A549 (cell line): Measurements from ENCODE around the gene TMEM271. TPM values are rescaled to one million over a fixed set of nuclear protein-coding genes. Genes with fewer than 3 reads are reported as not detected.

Experiments used
- ATAC-seq, 2 experiments: fragments of 200-7000 bp in 1 of 2; fragments of >200 bp in 1 of 2; cut with Nextera tagmentation in 1 of 2; cut with Tn5 transposase in 1 of 2; 3 replicates each; pipeline versions ENCODE4 v1.8.0 to v1.9.1; 2018 to 2020; ENCODE audit warnings: mild to moderate bottlenecking in 1 of 2, moderate library complexity in 1 of 2
- CTCF ChIA-PET: fragments of 300-600 bp; sonication (Branson Sonifier 250); formaldehyde crosslinking; extraction: SDS; loops from one replicate; lab custom pipeline; 2021; ENCODE audit warnings: antibody characterized with exemption, inconsistent platforms; lab: Yijun Ruan, JAX
- POLR2A ChIA-PET: fragments of 350-600 bp; formaldehyde crosslinking; extraction: SDS; loops from one replicate; lab custom pipeline; 2021; ENCODE audit warnings: antibody characterized with exemption, inconsistent platforms; lab: Yijun Ruan, JAX
- DNase-seq, 2 experiments: peaks; one replicate each; pipeline versions ENCODE4 v3.0.0 to v3.0.0-alpha.2; 2011 to 2016; ENCODE audit warnings: low read depth in 1 of 2, low spot score in 1 of 2
- FAIRE-seq: peaks from 2 replicates; lab custom pipeline; 2011; peaks lifted over from hg19 to GRCh38; lab: Jason Lieb, UNC
- H3K27ac ChIP-seq, 2 experiments: fragments of >200 bp; sonication (Bioruptor Twin); formaldehyde crosslinking; 3 replicates each; pipeline ENCODE4 v1.5.1; 2016 to 2017
- H3K4me1 ChIP-seq: fragments of >200 bp; sonication (Bioruptor Twin); formaldehyde crosslinking; 3 replicates; pipeline ENCODE4 v1.6.1; 2016
- H3K4me2 ChIP-seq: fragments of >200 bp; sonication (Bioruptor Twin); formaldehyde crosslinking; 3 replicates; pipeline ENCODE4 v1.6.1; 2016
- H3K4me3 ChIP-seq: fragments of >200 bp; sonication (Bioruptor Twin); formaldehyde crosslinking; 3 replicates; pipeline ENCODE4 v1.5.1; 2016
- H3K9me3 ChIP-seq: fragments of >200 bp; sonication (Bioruptor Twin); formaldehyde crosslinking; 3 replicates; pipeline ENCODE4 v1.6.1; 2016
- BCL3 ChIP-seq: fragments of >200 bp; sonication (Bioruptor Twin); formaldehyde crosslinking; IDR thresholded peaks from 3 replicates; pipeline ENCODE4 v1.6.1; 2016
- CTCF ChIP-seq: fragments of >200 bp; sonication (Bioruptor Twin); formaldehyde crosslinking; IDR thresholded peaks from 3 replicates; pipeline ENCODE4 v1.5.1; 2016
- E2F6 ChIP-seq: IDR thresholded peaks from 2 replicates; pipeline ENCODE4 v1.6.1; 2012; ENCODE audit warnings: low read depth, borderline replicate concordance
- ELK1 ChIP-seq: fragments of 150-350 bp; IDR thresholded peaks from 2 replicates; pipeline ENCODE4 v1.6.1; 2014; ENCODE audit warnings: low read depth, mild to moderate bottlenecking, low read length
- FOSB ChIP-seq: fragments of 250-450 bp; sonication (Bioruptor Pico); IDR thresholded peaks from 2 replicates; pipeline ENCODE4 v1.5.0; 2020; ENCODE audit warnings: mild to moderate bottlenecking, moderate library complexity
- FOSL2 ChIP-seq, 2 experiments: fragments of 450-650 bp in 1 of 2; fragments of >200 bp in 1 of 2; sonication (Bioruptor Twin) in 1 of 2; formaldehyde crosslinking; IDR thresholded peaks; 2 replicates each; pipeline versions ENCODE4 v1.5.0 to v1.6.1; 2016 to 2020; ENCODE audit warnings: mild to moderate bottlenecking in 1 of 2, moderate library complexity in 1 of 2
- HDAC2 ChIP-seq: fragments of 200-600 bp; sonication (generic); IDR thresholded peaks from 2 replicates; pipeline ENCODE4 v1.6.1; 2016
- HOXB13 ChIP-seq: fragments of 250-450 bp; sonication (Bioruptor Pico); IDR thresholded peaks from 2 replicates; pipeline ENCODE4 v1.5.0; 2020; ENCODE audit warnings: low read depth, mild to moderate bottlenecking, moderate library complexity
- JUNB ChIP-seq: fragments of >200 bp; sonication (Bioruptor Twin); formaldehyde crosslinking; IDR thresholded peaks from 2 replicates; pipeline ENCODE4 v1.6.1; 2016
- KDM5A ChIP-seq: fragments of 200-600 bp; sonication (generic); IDR thresholded peaks from 2 replicates; pipeline ENCODE4 v1.6.1; 2016; ENCODE audit warnings: antibody characterized with exemption, mild to moderate bottlenecking
- MAFK ChIP-seq: fragments of 450-650 bp; IDR thresholded peaks from 2 replicates; pipeline ENCODE4 v1.6.1; 2014; ENCODE audit not compliant: partially characterized antibody
- MAX ChIP-seq: IDR thresholded peaks from 2 replicates; pipeline ENCODE4 v1.6.1; 2012
- MYC ChIP-seq: IDR thresholded peaks from 2 replicates; pipeline ENCODE4 v1.6.1; 2012; ENCODE audit warnings: mild to moderate bottlenecking, inconsistent platforms, low read length, improper control_type of control experiment, borderline replicate concordance
- NFE2L2 ChIP-seq: fragments of 150-350 bp; conservative IDR thresholded peaks from 2 replicates; pipeline ENCODE4 v1.6.1; 2014; ENCODE audit warnings: low read length
- NPAS2 ChIP-seq: fragments of 250-450 bp; sonication (Bioruptor Pico); IDR thresholded peaks from 2 replicates; pipeline ENCODE4 v1.8.0; 2022; ENCODE audit warnings: mild to moderate bottlenecking, moderate library complexity, borderline replicate concordance
- NR3C1 ChIP-seq: fragments of >200 bp; sonication (Bioruptor Twin); formaldehyde crosslinking; IDR thresholded peaks from 3 replicates; pipeline ENCODE4 v1.6.1; 2017
- PBX3 ChIP-seq: IDR thresholded peaks from 2 replicates; pipeline ENCODE4 v1.6.1; 2012
- PHF8 ChIP-seq: fragments of 200-600 bp; sonication (generic); IDR thresholded peaks from 2 replicates; pipeline ENCODE4 v1.6.1; 2016; ENCODE audit warnings: low read depth, mild to moderate bottlenecking, antibody characterized with exemption, moderate library complexity, borderline replicate concordance
- RCOR1 ChIP-seq: fragments of 150-350 bp; IDR thresholded peaks from 2 replicates; pipeline ENCODE4 v1.6.1; 2014; ENCODE audit warnings: antibody characterized with exemption, low read length, low read depth
- RFX5 ChIP-seq: fragments of 450-650 bp; IDR thresholded peaks from 2 replicates; pipeline ENCODE4 v1.7.1; 2014; ENCODE audit warnings: antibody characterized with exemption, mild to moderate bottlenecking, moderate library complexity
- TFCP2L1 ChIP-seq: fragments of 250-450 bp; sonication (Bioruptor Pico); IDR thresholded peaks from 2 replicates; pipeline ENCODE4 v1.5.0; 2021; ENCODE audit warnings: mild to moderate bottlenecking
- USF2 ChIP-seq: fragments of 450-650 bp; IDR thresholded peaks from 2 replicates; pipeline ENCODE4 v1.6.1; 2014; ENCODE audit warnings: antibody characterized with exemption
- ZC3H11A ChIP-seq: fragments of 450-650 bp; IDR thresholded peaks from 2 replicates; pipeline ENCODE4 v1.6.1; 2014; ENCODE audit warnings: antibody characterized with exemption, mild to moderate bottlenecking
- ZSCAN20 ChIP-seq: fragments of 250-450 bp; sonication (Bioruptor Pico); IDR thresholded peaks from 2 replicates; pipeline ENCODE4 v1.8.0; 2022; ENCODE audit warnings: mild to moderate bottlenecking, moderate library complexity
- WGBS: methylation state at CpG from one replicate; pipeline ENCODE4 v1.1.6; 2017; ENCODE audit errors: missing lambda C conversion rate; 5-methylcytosine and 5-hydroxymethylcytosine counted together
- polyA plus RNA-seq, 4 experiments: library from polyadenylated mRNA; depleted of rRNA in 3 of 4; stranded (reverse); fragments of >200 nt; fragmentation: RNase III in 1 of 4; extraction: RNeasy Plus Mini Kit Qiagen cat#74134 plus additional on column Dnase treatment in 1 of 4; gene quantifications; 2 replicates in 3 of 4; 3 replicates in 1 of 4; pipeline ENCODE4 v1.2.3, GENCODE V29; 2011 to 2017

TMEM271 gene
- polyA plus RNA-seq, 2 of the 4 experiments (the other 2 are of a cell fraction): not detected

GRCh38 chr4:536351-536972 lies 39.6 kb downstream of the TMEM271 start (continued):
- TF ChIP-seq JUNB: no peak
- TF ChIP-seq ZC3H11A: no peak
- TF ChIP-seq NFE2L2: no peak
- TF ChIP-seq USF2: no peak
- TF ChIP-seq MAFK: no peak
- no peak for TF ChIP-seq PBX3
- TF ChIP-seq, all 56 proteins: peak for 0

GRCh38 chr4:535924-536281 lies 40.2 kb downstream of the TMEM271 start:
- no peak for ATAC-seq
- FAIRE-seq: no peak
- H3K4me1 ChIP-seq: no peaks in the 10 kb centered on the region
- DNase-seq: no peak
- 94% methylated on average over 19 of the region's 23 CpGs for WGBS
- no peak overlapping the region for H3K4me3 ChIP-seq
- no peak overlapping the region for H3K27ac ChIP-seq
- peaks cover 4% of the 10 kb centered on the region; the same call in 1 of the 3 replicates for H3K9me3 ChIP-seq
- ChIA-PET CTCF (interaction anchor here (0.8 kb wide), 1 partner anchor 91 kb away, joined by 3 read pairs; no protein-coding TSS in a partner anchor), POLR2A (no interaction called here)
- no peak overlapping the region for H3K4me2 ChIP-seq
- TF ChIP-seq FOSB (CRISPR knock-in tag) (no peak), E2F6 (no peak), KDM5A (no peak), NPAS2 (CRISPR knock-in tag) (no peak), TFCP2L1 (CRISPR knock-in tag) (no peak), HDAC2 (no peak), MAX (no peak), MAFK (no peak), CTCF (no peak), MYC (no peak), ELK1 (no peak), BCL3 (no peak), NR3C1 (no peak), RCOR1 (no peak), FOSL2 (IDR thresholded peaks at IDR 0.05) (no peak), FOSL2 (CRISPR knock-in tag; IDR thresholded peaks at IDR 0.05) (no peak), ZSCAN20 (CRISPR knock-in tag) (no peak), PHF8 (no peak), NFE2L2 (no peak), HOXB13 (CRISPR knock-in tag) (no peak), RFX5 (no peak)
